ENCODE data around the gene KATNAL2.
"Not testable (repeated sequence)": the region's sequence is repeated elsewhere in the genome, so short reads cannot be mapped to it uniquely, and the experiment has no call there.

The KATNAL2 gene

GRCh38 chr18:46939337-46939963, 22.0 kb downstream of the KATNAL2 start:
- no peak for DNase-seq

DNA sequence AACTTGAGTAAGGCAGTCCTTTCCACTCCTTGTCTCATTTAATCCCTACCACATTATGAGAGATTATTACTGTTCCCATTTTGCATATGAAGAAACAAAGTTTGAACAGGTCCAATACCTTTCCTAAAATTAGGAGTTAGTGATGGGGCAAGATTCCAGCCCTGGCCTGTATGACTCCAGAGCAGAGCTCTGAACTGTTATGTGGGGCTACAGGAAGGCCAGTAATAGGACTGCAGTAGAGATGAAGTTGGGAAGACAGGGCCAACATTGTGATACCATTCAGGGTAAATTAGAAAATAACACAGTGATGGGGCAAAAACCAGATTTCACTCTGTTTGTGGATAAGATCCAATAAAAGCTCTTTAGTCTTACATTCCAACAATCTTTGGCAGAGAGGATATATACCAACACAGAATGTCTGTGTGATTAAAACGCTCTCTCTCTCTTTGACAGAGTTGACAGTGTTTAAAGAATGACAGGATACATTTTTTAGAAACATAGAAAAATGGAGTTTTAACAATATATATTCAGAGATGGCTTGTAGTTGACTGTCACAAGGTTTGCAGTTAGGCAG, 22.7 kb downstream of the KATNAL2 start:
- no peak for DNase-seq

- DNase-seq, result no peak
Observed at GRCh38 chr18:46942646-46943045, 25.2 kb downstream of the KATNAL2 start.

DNA sequence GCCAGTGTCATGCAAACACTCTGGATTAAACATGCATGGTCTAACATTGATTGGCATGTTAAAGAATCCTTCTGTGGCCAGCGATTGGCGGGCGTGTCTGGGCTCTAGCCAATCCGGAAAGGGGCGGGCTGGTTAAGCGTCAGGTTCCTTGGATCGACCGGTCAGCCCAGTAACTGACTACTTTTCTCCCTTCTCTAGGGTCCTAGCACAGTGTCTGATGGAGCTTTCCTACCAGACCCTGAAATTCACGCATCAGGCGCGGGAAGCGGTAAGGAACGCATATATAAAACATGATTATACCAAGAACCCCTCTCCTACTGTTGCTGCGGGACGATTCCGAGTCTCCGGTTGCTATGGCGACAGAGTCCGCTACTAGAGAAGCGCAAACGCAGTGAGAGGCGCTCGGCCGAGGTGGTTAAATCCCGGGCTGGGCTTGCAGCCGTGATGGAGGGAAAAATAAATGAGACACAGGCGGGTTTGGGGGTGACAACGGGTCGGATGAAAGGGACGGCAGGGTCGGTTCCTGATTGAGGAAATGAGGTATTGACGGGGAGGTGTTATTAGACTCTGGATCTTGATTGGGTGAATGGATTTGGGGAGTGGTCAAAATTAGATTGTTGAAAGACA, 29.4 kb downstream of the KATNAL2 start:
- no peak for DNase-seq

- DNase-seq, result no peak
Observed at GRCh38 chr18:46950064-46950656, 32.8 kb downstream of the KATNAL2 start.

GRCh38 chr18:46953195-46953594, 35.8 kb downstream of the KATNAL2 start:
- DNase-seq, result no peak

GRCh38 chr18:46958209-46958608, 40.8 kb downstream of the KATNAL2 start:
- no peak for DNase-seq

DNA sequence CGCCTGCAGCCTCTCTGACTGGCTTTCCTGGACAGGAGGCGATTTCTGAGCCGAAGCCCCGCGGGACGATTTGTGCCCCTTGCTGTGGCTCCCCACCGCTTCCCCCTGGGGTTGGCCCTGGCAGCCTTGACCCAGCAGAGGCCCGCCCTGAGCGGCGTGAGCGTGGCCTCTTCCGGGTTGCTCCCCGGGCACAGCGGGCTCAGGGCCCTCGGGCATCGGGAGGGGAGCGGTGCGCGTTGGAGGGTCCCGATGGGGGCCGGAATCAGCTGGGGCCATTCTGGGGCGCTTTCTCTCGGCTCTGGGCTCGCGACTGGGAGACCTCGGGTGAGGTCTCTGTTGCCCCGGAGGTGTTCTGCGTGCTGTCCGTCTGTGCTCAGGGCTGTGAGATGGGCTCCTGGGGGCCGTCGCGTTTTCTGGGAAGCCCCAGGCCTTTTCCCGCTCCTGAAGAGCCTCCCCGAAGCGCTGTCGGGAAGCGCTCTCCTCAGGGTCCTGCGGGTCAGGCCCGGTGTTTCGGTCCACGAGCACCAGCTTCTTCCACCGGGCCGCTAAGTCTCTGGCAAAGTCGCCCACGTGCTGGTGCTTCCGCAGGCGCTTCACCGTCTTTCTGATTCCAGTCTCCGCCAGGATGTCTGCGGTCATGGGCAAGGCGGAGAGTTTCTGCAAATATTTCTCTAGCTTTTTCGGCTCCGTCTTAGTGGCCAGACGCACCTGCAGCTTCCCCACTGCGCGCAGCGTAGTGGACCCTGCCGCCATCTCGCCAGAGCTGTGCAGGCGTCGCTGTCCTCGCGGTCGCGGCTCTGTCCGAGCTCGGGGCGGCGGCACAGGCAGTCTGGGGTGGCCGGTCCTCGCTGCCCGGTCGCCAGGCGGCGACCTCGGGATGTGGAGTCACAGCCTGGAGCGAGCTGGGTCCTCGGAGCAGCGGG, 46.5 kb downstream of the KATNAL2 start:
- DNase-seq, result not testable (repeated sequence)

GRCh38 chr18:46964579-46965293, 47.3 kb downstream of the KATNAL2 start:
- not testable (repeated sequence) for DNase-seq

DNA sequence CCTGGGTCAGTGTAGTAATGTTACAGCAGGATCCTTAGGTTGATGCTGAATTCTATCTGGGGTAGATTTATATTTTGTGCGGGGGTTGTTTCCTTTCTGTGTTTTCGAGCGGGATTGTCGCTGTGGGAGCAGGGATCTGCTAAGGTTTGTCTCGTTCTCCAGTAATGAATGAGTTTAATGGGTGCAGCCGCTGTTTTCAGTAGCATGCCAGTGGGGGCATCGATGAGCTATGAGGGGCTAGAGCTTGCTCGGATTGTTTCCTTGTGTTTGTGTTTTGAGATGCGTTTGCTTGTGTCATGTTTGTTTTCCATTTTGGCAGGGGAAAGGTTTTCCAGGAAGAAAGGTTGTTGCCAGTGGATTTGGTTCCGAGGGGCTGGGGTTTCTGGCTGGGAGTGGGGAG, 48.9 kb downstream of the KATNAL2 start:
- not testable (repeated sequence) for DNase-seq

GRCh38 chr18:46969551-46969950, 52.1 kb downstream of the KATNAL2 start:
- DNase-seq, result not testable (repeated sequence)

DNA sequence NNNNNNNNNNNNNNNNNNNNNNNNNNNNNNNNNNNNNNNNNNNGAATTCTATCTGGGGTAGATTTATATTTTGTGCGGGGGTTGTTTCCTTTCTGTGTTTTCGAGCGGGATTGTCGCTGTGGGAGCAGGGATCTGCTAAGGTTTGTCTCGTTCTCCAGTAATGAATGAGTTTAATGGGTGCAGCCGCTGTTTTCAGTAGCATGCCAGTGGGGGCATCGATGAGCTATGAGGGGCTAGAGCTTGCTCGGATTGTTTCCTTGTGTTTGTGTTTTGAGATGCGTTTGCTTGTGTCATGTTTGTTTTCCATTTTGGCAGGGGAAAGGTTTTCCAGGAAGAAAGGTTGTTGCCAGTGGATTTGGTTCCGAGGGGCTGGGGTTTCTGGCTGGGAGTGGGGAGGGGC, 102.5 kb downstream of the KATNAL2 start:
- DNase-seq, result not testable (repeated sequence)

- DNase-seq, result not testable (repeated sequence)
Observed at GRCh38 chr18:47020757-47021156, 103.4 kb downstream of the KATNAL2 start.

- DNase-seq, result not testable (repeated sequence)
Observed at GRCh38 chr18:47022821-47023220, 105.4 kb downstream of the KATNAL2 start.

- DNase-seq, result not testable (repeated sequence)
Observed at GRCh38 chr18:47023769-47024465, 106.5 kb downstream of the KATNAL2 start.

DNA sequence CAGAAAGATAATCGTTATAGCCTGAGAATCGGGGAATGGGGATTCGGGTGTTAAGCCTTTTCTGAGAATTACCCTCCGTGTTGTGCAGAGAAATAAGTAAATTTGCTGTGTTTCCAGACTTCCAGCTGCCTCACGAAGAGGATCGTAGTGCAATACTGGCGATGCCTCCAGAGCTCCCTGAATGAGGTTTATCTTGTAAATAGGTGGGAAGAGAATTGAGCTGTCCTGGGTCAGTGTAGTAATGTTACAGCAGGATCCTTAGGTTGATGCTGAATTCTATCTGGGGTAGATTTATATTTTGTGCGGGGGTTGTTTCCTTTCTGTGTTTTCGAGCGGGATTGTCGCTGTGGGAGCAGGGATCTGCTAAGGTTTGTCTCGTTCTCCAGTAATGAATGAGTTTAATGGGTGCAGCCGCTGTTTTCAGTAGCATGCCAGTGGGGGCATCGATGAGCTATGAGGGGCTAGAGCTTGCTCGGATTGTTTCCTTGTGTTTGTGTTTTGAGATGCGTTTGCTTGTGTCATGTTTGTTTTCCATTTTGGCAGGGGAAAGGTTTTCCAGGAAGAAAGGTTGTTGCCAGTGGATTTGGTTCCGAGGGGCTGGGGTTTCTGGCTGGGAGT, 108.3 kb downstream of the KATNAL2 start:
- DNase-seq, result not testable (repeated sequence)

- DNase-seq, result not testable (repeated sequence)
Observed at GRCh38 chr18:47028738-47029137, 111.3 kb downstream of the KATNAL2 start.

GRCh38 chr18:47029684-47030353, 112.4 kb downstream of the KATNAL2 start:
- not testable (repeated sequence) for DNase-seq

GRCh38 chr18:47030887-47031286, 113.5 kb downstream of the KATNAL2 start:
- not testable (repeated sequence) for DNase-seq

- DNase-seq, result no peak
Observed at GRCh38 chr18:47032945-47033344, 115.5 kb downstream of the KATNAL2 start.

All from effector CD4-positive, alpha-beta T cell (primary cell).